ENCODE data around the gene KRT17. TPM values are rescaled to one million over a fixed set of nuclear protein-coding genes. Genes with fewer than 3 reads are reported as not detected.

Gene KRT17
- total and polyA plus RNA-seq, 9 of the 15 experiments (the other 6 are each of a cell fraction or from before 2014, with no cell fraction given), result 0.23 to 0.25 TPM; not detected in 7

GRCh38 chr17:41665566-41666236 lies 41.3 kb upstream of the KRT17 start (continued):
- TF ChIP-seq REST (IDR thresholded peaks at IDR 0.05; ENCODE audit: borderline replicate concordance) (peak; percentile 19; the same call in 1 of the 2 replicates), REST (CRISPR knock-in tag; IDR thresholded peaks at IDR 0.05; ENCODE audit: low read depth) (no peak), NCOA4 (IDR thresholded peaks at IDR 0.05; ENCODE audit: partially characterized antibody) (no peak), MCM7 (IDR thresholded peaks at IDR 0.05) (no peak), HNRNPUL1 (IDR thresholded peaks at IDR 0.05; ENCODE audit: low read length) (no peak), ZNF239 (CRISPR knock-in tag; IDR thresholded peaks at IDR 0.05) (no peak), MITF (IDR thresholded peaks at IDR 0.05) (no peak), ZNF324 (CRISPR knock-in tag; IDR thresholded peaks at IDR 0.05) (no peak), HDAC3 (IDR thresholded peaks at IDR 0.05; ENCODE audit: borderline replicate concordance, partially characterized antibody) (no peak), ZFP1 (CRISPR knock-in tag; IDR thresholded peaks at IDR 0.05) (no peak), NRF1 (conservative IDR thresholded peaks at IDR 0.05 in 1 of 2, IDR thresholded peaks at IDR 0.05 in 1 of 2) (peak; percentile 96 to 97), ZBTB34 (CRISPR knock-in tag; IDR thresholded peaks at IDR 0.05) (no peak), ZSCAN32 (CRISPR knock-in tag; IDR thresholded peaks at IDR 0.05) (no peak), MTA2 (IDR thresholded peaks at IDR 0.05; ENCODE audit: low read depth) (no peak), ADNP (tag; IDR thresholded peaks at IDR 0.05) (no peak), CEBPB (tag; IDR thresholded peaks at IDR 0.05) (no peak), DEAF1 (CRISPR knock-in tag; IDR thresholded peaks at IDR 0.05) (no peak)
